ENCODE results near the gene ANO10. TPM values are rescaled to one million over a fixed set of nuclear protein-coding genes. Genes with fewer than 3 reads are reported as not detected.
"Not testable (repeated sequence)": the region's sequence is repeated elsewhere in the genome, so short reads cannot be mapped to it uniquely, and the experiment has no call there.

The ANO10 gene
- total RNA-seq, 1 donor from 2014 or later, result 57.3 TPM

DNA sequence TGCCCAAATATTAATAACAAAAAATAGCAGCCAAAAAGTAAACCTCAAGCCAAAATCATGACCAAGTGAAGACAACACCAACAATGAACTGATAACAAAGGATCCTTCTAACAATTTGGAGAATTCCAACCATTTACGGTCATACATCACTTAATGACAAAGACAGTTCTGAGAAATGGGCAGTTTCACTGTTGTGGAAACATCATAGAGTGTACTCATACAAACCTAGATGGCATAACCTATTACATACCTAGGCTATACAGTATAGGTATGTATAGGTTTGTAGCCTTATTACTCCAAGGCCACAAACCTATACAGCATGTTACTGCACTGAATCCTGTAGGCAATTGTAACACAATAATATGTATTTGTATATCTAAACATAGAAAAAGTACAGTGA lies 12.4 kb downstream of the ANO10 start:
- Histone ChIP-seq H3K27me3 (ENCODE audit: control insufficient read depth, insufficient read depth, low read length) (no peaks in the 10 kb centered on the region), H3K36me3 (ENCODE audit: control insufficient read depth, insufficient read depth, low read length) (no peaks in the 10 kb centered on the region), H3K4me3 (ENCODE audit: low read depth, low read length) (no peak overlapping the region)
- no peak for DNase-seq (ENCODE audit: low read depth)
- TF ChIP-seq CTCF (IDR thresholded peaks at IDR 0.05; ENCODE audit: insufficient read depth, low read length, poor library complexity, severe bottlenecking), result no peak

GRCh38 chr3:43608751-43609150 lies 13.1 kb downstream of the ANO10 start:
- no peak overlapping the region for H3K4me3 ChIP-seq (ENCODE audit: low read depth, low read length)
- no peaks in the 10 kb centered on the region for H3K27me3 ChIP-seq (ENCODE audit: control insufficient read depth, insufficient read depth, low read length)
- H3K36me3 ChIP-seq (ENCODE audit: control insufficient read depth, insufficient read depth, low read length), result no peaks in the 10 kb centered on the region
- no peak for DNase-seq (ENCODE audit: low read depth)
- no peak for TF ChIP-seq CTCF (IDR thresholded peaks at IDR 0.05; ENCODE audit: insufficient read depth, low read length, poor library complexity, severe bottlenecking)

- no peak overlapping the region for H3K4me3 ChIP-seq (ENCODE audit: low read depth, low read length)
- H3K36me3 ChIP-seq (ENCODE audit: control insufficient read depth, insufficient read depth, low read length), result peaks cover 1% of the 10 kb centered on the region
- DNase-seq (ENCODE audit: low read depth), result no peak
- TF ChIP-seq CTCF (IDR thresholded peaks at IDR 0.05; ENCODE audit: insufficient read depth, low read length, poor library complexity, severe bottlenecking), result no peak
- no peaks in the 10 kb centered on the region for H3K27me3 ChIP-seq (ENCODE audit: control insufficient read depth, insufficient read depth, low read length)
Measured at GRCh38 chr3:43606284-43606683, 15.5 kb downstream of the ANO10 start.

GRCh38 chr3:43599959-43600358 lies 21.9 kb downstream of the ANO10 start:
- H3K27me3 ChIP-seq (ENCODE audit: control insufficient read depth, insufficient read depth, low read length); H3K4me3 ChIP-seq (ENCODE audit: low read depth, low read length); DNase-seq (ENCODE audit: low read depth); H3K36me3 ChIP-seq (ENCODE audit: control insufficient read depth, insufficient read depth, low read length): not testable (repeated sequence)

- TF ChIP-seq CTCF (IDR thresholded peaks at IDR 0.05; ENCODE audit: insufficient read depth, low read length, poor library complexity, severe bottlenecking), result no peak
- H3K36me3 ChIP-seq (ENCODE audit: control insufficient read depth, insufficient read depth, low read length), result peaks cover 1% of the 10 kb centered on the region
- no peak for DNase-seq (ENCODE audit: low read depth)
- no peak overlapping the region for H3K4me3 ChIP-seq (ENCODE audit: low read depth, low read length)
- H3K27me3 ChIP-seq (ENCODE audit: control insufficient read depth, insufficient read depth, low read length), result no peaks in the 10 kb centered on the region
Measured at GRCh38 chr3:43597961-43598360, 23.9 kb downstream of the ANO10 start.

DNA sequence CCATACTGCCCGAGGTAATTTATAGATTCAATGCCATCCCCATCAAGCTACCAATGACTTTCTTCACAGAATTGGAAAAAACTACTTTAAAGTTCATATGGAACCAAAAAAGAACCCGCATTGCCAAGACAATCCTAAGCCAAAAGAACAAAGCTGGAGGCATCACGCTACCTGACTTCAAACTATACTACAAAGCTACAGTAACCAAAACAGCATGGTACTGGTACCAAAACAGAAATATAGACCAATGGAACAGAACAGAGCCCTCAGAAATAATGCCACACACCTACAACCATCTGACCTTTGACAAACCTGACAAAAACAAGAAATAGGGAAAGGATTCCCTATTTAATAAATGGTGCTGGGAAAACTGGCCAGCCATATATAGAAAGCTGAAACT lies 25.6 kb downstream of the ANO10 start:
- H3K36me3 ChIP-seq (ENCODE audit: control insufficient read depth, insufficient read depth, low read length); H3K4me3 ChIP-seq (ENCODE audit: low read depth, low read length); DNase-seq (ENCODE audit: low read depth); H3K27me3 ChIP-seq (ENCODE audit: control insufficient read depth, insufficient read depth, low read length): not testable (repeated sequence)

- H3K36me3 ChIP-seq (ENCODE audit: control insufficient read depth, insufficient read depth, low read length); H3K27me3 ChIP-seq (ENCODE audit: control insufficient read depth, insufficient read depth, low read length); H3K4me3 ChIP-seq (ENCODE audit: low read depth, low read length); DNase-seq (ENCODE audit: low read depth): not testable (repeated sequence)
Measured at GRCh38 chr3:43595280-43595679, 26.5 kb downstream of the ANO10 start.

DNA sequence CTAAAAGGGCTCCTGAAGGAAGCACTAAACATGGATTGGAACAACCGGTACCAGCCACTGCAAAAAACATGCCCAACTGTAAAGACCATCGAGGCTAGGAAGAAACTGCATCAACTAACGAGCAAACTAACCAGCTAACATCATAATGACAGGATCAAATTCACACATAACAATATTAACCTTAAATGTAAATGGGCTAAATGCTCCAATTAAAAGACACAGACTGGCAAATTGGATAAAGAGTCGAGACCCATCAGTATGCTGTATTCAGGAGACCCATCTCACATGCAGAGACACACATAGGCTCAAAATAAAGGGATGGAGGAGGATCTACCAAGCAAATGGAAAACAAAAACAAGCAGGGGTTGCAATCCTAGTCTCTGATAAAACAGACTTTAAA lies 28.2 kb downstream of the ANO10 start:
- H3K36me3 ChIP-seq (ENCODE audit: control insufficient read depth, insufficient read depth, low read length); H3K4me3 ChIP-seq (ENCODE audit: low read depth, low read length); H3K27me3 ChIP-seq (ENCODE audit: control insufficient read depth, insufficient read depth, low read length); DNase-seq (ENCODE audit: low read depth): not testable (repeated sequence)

DNA sequence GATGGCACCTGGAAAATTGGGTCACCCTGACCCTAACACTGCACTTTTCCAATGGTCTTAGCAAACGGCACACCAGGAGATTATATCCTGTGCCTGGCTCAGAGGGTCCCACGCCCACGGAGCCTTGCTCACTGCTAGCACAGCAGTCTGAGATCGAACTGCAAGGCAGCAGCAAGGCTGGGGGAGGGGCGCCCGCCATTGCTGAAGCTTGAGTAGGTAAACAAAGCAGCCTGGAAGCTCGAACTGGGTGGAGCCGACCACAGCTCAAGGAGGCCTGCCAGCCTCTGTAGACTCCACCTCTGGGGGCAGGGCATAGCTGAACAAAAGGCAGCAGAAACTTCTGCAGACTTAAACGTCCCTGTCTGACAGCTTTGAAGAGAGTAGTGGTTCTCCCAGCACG lies 29.9 kb downstream of the ANO10 start:
- not testable (repeated sequence) for H3K4me3 ChIP-seq (ENCODE audit: low read depth, low read length); DNase-seq (ENCODE audit: low read depth); H3K27me3 ChIP-seq (ENCODE audit: control insufficient read depth, insufficient read depth, low read length); H3K36me3 ChIP-seq (ENCODE audit: control insufficient read depth, insufficient read depth, low read length)
